ENCODE measurements around the gene NRBF2.
"Not testable (repeated sequence)": the region's sequence is repeated elsewhere in the genome, so short reads cannot be mapped to it uniquely, and the experiment has no call there.

Gene NRBF2

DNA sequence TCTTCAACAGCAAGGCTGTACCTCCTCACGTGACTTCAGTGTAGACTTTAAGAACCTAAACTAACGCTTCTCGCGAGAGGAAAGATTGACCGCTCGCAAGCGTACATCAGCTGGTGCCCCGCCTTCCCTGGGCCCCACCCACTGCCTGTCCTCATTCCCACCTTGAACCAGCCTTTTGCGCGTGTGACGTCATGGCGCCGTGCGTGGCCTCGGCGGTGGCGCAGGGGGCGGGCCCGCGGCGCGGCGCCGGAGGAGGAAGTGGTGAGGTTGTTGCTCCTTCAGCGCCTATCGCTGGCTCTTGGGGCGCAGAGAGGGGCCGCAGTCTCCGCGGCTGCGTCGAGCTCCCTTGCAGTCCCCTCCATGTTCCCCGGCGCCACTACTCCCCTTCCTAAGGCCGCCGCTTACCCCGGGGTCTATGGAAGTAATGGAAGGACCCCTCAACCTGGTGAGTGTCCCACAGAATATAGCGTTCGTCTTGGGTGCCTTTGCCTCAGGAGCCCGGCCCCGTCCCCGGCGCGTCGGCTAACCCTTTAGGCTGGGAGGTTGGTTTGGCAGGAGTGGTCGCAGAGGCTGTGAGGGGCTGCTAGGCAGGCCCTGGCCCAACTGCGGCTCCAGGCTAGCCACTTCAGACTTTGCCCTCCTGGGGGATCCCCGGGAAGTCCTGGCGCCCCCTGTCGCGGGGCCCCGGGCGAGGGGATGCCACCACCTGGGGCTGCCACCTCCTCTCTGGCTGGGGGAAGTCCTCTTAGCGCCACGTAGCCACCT lies at the start of gene NRBF2:
Gene NRBF2 (plus strand): TSS at position 273 of the 765 bp plus-strand sequence. CDS start 143 bp downstream, at position 416.
- peak; percentile 90 for DNase-seq

GRCh38 chr10:63083406-63083805 lies 49.7 kb upstream of the NRBF2 start:
- not testable (repeated sequence) for DNase-seq

DNA sequence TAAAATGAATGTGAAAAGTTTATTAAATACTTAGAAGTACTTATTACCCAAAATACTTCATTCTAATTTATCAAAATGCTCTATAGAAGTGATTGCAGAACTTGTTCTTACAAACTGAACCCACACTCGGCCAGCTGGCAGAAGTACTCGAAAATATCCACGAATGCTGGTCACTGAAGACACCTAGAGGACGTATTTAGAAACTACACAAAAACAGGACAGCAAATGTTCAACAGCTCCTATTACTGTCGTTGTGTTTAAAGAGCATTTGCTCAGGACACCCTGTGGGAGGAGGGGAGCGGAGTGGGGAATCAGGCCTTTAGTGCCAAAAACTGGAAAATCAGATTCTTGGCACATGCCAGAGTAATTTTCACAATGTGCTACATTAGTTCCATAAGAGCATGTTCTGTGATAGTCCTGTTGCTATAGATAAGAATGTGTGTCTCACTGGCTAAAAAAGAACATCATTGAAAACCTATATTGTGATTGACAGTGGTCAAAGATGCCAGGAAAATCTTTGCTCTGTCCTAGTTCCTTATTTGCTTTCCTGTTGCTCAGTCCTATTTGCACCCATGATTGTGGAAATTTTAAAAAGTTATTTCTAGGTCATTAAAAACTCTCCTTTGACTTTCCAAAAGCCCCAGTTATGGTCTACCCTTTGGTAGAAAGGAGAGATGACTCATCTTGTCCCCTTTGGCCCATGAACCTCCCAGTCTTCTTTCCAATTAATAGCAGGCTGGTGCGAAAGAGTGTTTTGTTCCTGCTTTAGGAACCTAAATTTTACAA lies 49.0 kb upstream of the NRBF2 start:
- DNase-seq: peak; percentile 32

DNA sequence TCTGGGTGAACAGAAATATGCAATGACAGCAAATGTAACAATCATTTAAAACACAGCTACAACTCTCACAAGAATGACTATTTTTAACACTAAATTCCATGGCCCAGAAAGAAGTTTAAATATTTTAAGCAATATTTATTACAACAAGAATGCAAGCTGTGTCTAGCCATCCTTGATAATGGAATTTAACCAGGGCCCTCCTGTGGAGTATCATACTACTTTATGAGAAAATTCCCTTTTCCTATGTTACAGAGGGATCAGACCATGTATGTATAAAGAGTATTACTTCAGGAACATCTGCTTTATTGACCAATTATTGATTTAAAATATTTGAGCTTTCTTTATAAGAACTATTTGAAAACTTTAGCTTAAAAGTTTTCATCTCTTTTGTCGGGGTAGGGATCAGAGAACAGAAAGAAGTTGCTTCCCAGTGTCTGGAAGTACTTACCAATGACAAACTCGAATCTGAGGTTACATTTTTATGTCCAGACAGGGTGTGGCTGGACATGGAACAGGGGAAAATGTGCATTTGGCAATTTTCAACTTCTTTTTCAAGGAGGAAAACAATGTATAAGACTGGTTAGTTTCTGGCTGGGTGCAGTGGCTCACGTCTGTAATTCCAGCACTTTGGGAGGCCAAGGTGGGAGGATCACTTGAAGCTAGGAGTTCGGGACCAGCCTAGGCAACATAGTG lies 48.3 kb upstream of the NRBF2 start:
- no peak for DNase-seq

DNA sequence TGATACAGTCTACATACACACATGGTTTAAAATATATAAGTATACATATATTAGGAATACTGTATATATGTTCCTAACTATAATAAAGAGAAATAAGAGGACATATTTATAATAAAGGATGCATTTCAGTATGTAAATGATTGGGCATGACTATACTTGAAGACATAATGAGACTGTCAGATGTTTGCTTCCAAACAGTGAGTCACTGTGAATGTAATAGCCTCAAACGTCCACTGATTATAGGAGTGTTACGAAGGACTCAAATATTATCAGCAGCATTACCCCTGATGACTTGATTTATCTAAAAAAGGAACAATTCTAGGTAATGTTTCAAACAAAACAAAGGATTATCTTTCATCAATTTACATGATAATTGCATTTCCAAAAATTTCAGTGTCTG lies 39.9 kb upstream of the NRBF2 start:
- DNase-seq: no peak

DNA sequence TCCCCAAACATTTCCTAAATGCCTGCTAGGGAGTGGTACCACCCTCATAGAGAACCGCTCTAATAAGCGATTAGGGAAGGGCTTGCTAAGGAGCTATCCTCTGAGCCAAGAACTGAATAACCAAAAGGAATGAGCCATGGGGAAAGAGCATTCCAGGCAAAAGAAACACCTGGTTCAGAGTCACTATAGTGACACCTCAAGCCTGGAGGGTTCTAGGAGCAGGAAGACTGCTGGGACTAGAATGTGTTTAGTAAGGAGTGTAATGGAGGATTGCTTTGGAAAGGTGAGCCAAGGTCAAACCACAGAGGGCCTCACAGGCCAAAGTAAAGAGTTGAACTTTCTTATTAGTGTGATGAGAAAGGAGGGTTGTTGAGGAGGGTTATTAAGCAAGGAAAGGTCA lies 38.7 kb upstream of the NRBF2 start:
- no peak for DNase-seq

- DNase-seq: no peak
Measured at GRCh38 chr10:63094881-63095280, 38.2 kb upstream of the NRBF2 start.

DNA sequence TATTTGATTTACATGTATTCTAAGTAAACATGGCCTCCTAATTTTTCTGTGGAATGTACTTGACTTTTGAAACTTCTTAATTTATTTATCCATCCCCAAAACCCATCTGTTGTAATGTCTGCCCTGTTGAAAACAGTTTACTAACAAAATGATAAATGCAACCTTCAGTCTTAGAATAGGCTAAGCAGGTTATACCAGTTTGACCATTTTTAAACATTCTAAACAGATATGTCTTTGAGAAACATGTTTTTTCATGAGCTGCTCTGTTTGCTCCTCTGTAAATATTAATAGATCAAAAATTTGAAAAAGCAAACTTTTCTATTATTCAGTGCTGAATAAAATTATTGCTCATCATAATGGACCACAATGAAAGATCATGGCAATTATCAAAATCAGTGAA lies 33.4 kb upstream of the NRBF2 start:
- no peak for DNase-seq

- not testable (repeated sequence) for DNase-seq
Measured at GRCh38 chr10:63101091-63101490, 32.0 kb upstream of the NRBF2 start.

- not testable (repeated sequence) for DNase-seq
Measured at GRCh38 chr10:63102279-63102883, 30.7 kb upstream of the NRBF2 start.

- DNase-seq: not testable (repeated sequence)
Measured at GRCh38 chr10:63103178-63103577, 29.9 kb upstream of the NRBF2 start.

- DNase-seq: no peak
Measured at GRCh38 chr10:63103971-63104409, 29.1 kb upstream of the NRBF2 start.

- DNase-seq: no peak
Measured at GRCh38 chr10:63105225-63106110, 27.7 kb upstream of the NRBF2 start.

- DNase-seq: no peak
Measured at GRCh38 chr10:63106111-63106755, 26.9 kb upstream of the NRBF2 start.

- no peak for DNase-seq
Measured at GRCh38 chr10:63107943-63108437, 25.1 kb upstream of the NRBF2 start.

DNA sequence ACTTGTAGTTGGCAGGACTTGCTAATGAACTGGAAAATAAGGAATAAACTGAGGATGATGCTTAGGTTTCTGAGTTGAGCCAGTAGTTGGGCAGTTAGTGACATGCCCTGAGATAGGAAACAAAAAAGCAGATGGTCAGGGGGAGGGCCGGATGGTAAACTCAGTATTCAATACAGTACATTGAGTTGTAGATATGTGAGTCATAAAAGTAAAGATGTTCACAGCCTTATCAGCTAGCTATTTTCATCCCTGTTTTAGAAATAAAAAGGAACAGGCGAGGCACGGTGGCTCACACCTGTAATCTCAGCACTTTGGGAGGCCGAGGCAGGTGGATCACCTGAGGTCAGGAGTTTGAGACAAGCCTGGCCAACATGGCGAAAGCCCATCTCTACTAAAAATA lies 22.2 kb upstream of the NRBF2 start:
- no peak for DNase-seq

- no peak for DNase-seq
Measured at GRCh38 chr10:63114031-63114814, 18.9 kb upstream of the NRBF2 start.

- DNase-seq: no peak
Measured at GRCh38 chr10:63115732-63116383, 17.3 kb upstream of the NRBF2 start.

DNA sequence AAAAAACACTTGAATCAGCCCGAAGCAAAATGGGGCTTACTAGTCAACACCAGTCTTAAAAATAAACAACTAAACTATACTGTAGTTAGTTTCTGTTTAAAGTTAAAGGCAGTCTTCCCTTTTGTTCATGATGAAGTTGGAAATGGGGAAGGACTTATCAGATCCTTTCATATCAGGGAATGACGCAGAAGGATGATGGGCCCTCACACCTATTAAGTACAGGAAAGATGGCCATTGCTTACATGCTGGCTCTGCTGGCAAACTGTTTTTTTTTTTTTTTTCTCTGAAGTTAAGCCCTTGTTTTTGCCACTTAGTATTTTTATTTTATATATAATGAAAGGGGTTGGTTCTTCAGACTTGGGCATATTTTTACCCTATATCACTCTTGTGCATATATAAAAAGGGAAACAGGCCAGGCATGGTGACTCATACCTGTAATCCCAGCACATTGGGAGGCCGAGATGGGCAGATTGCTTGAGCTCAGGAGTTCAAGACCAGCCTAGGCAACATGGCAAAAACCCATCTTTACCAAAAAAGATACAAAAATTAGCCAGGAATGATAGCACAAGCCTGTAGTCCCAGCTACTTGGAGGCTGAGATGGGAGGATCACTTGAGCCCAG lies 16.6 kb upstream of the NRBF2 start:
- no peak for DNase-seq
